BJ (cell line): ENCODE measurements around the gene GNG12. TPM values are rescaled to one million over a fixed set of nuclear protein-coding genes. Genes with fewer than 3 reads are reported as not detected.

Experiments used
- CTCF ChIA-PET: fragments of 350-600 bp; formaldehyde crosslinking; extraction: SDS; loops from one replicate; lab custom pipeline; 2021; ENCODE audit warnings: antibody characterized with exemption, inconsistent platforms; lab: Yijun Ruan, JAX
- POLR2A ChIA-PET: fragments of 300-600 bp; sonication (Branson Sonifier 250); formaldehyde crosslinking; extraction: SDS; loops from one replicate; lab custom pipeline; 2021; ENCODE audit warnings: antibody characterized with exemption; lab: Charles Lee
- DNase-seq: peaks from one replicate; pipeline ENCODE4 v3.0.0-alpha.2; 2011; ENCODE audit warnings: low read depth
- H3K27me3 ChIP-seq: 2 replicates; pipeline ENCODE4 v1.6.0; 2011; ENCODE audit warnings: low read length; ENCODE audit not compliant: control insufficient read depth, insufficient read depth
- H3K36me3 ChIP-seq: 2 replicates; pipeline ENCODE4 v1.5.1; 2011; ENCODE audit warnings: low read length; ENCODE audit not compliant: control insufficient read depth, insufficient read depth
- H3K4me3 ChIP-seq: 2 replicates; pipeline ENCODE4 v1.5.1; 2011; ENCODE audit warnings: low read depth, mild to moderate bottlenecking, control low read depth, low read length
- CTCF ChIP-seq: IDR thresholded peaks from 2 replicates; pipeline ENCODE4 v1.5.1; 2011; ENCODE audit warnings: low read depth, mild to moderate bottlenecking, control low read depth, inconsistent platforms, low read length, moderate library complexity; ENCODE audit not compliant: insufficient read depth
- polyA plus RNA-seq: library from polyadenylated mRNA; depleted of rRNA; stranded (reverse); fragments of >200 nt; gene quantifications from 2 replicates; pipeline ENCODE4 v1.2.3, GENCODE V29; 2011

The GNG12 gene
- polyA plus RNA-seq, 1 experiment: 99.6 TPM

DNA sequence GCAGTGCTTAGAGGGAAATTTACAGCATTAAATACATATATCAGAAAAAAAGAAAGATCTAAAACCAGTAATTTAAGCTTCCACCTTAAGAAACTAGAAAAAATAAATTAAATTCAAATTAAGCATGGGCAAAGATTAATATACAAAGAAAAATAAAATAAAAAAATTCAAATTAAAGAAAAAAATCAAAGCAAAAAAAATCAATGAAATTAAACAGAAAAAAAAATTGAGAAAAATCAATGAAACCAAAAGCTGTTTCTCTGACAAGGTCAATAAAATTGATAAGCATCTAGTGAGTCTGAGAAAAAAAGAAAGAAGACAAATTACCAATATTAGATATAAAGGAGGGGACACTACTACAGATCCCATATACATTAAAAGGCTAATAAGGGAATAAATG lies 26.0 kb downstream of the GNG12 start:
- DNase-seq: no peak
- Histone ChIP-seq H3K27me3 (no peaks in the 10 kb centered on the region), H3K4me3 (no peak overlapping the region), H3K36me3 (no peaks in the 10 kb centered on the region; the same call in 1 of the 2 replicates)
- CTCF ChIA-PET: no interaction called here
- POLR2A ChIA-PET: no interaction called here
- no peak for TF ChIP-seq CTCF

DNA sequence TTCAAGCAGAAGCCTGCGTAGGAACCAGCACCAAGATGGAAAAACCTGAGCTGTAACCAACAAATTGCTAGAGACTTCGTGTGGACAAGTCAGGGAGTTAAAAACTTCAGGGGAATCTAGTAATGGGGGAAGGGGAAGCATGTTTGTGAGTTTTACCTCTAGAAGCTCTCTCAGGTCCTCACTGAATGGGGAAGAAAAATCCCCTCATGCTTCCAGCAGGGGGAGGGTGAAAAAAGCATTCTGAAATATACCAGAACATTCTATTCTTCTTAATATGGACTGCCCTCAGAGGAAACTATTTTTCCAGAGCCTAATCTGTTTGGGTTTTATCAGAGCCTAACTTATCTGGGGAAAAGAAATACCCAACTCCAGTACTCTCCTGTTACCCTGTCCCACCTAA lies 28.6 kb downstream of the GNG12 start:
- POLR2A ChIA-PET: no interaction called here
- no peaks in the 10 kb centered on the region for H3K27me3 ChIP-seq
- CTCF ChIA-PET: interaction anchor here (0.6 to 0.9 kb wide), 2 partner anchors 10 to 15 kb away, joined by 3 to 4 read pairs; no protein-coding TSS in a partner anchor
- TF ChIP-seq CTCF: no peak
- no peak for DNase-seq
- no peaks in the 10 kb centered on the region; the same call in 1 of the 2 replicates for H3K36me3 ChIP-seq
- H3K4me3 ChIP-seq: no peak overlapping the region

DNA sequence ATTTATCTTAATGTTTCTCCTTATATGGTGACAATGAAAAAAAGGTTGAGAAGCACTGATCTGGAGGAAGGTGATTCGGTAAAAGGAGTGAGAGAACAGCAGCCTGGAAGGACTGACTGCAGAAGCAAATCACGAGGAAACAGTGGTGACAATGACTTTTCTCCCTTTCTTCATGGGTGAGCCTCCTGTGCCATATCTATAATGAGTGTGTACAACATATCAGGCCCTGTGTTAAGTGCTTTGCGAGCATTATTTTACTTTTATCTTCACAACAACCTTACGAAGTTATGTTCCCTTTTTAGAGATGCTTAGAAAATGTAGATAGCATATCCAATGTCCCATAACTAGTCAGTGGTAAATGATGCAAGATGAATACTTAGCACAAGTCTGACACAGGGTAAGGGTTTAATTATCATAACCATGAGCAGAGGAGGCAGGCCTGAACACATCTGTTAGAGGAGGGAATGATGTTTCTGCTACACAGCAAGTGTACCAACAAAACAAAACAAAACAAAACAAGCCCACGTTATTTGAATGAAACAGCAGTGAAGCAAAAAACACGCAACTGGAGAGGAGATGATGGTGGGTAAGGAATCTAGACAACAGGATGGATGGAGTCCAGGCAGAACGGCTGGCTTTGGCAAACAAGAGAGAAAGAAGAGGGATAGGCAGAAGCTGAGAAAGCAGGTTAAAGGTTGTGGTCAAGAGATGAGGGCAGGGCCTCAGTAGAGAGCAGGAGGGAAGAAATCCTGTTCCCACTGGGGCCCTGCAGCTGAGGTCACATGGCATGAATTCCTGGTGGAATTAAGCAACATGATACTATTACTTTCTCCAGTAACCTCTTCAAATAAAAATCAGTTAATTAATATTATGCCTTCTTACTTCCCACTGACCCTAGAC lies 29.6 kb downstream of the GNG12 start:
- no peak for DNase-seq
- ChIA-PET POLR2A (no interaction called here), CTCF (interaction anchor here (0.9 to 1.1 kb wide), 3 partner anchors 11 to 51 kb away, joined by 3 read pairs; no protein-coding TSS in a partner anchor)
- Histone ChIP-seq H3K36me3 (no peaks in the 10 kb centered on the region; the same call in 1 of the 2 replicates), H3K4me3 (no peak overlapping the region), H3K27me3 (no peaks in the 10 kb centered on the region)
- no peak for TF ChIP-seq CTCF

DNA sequence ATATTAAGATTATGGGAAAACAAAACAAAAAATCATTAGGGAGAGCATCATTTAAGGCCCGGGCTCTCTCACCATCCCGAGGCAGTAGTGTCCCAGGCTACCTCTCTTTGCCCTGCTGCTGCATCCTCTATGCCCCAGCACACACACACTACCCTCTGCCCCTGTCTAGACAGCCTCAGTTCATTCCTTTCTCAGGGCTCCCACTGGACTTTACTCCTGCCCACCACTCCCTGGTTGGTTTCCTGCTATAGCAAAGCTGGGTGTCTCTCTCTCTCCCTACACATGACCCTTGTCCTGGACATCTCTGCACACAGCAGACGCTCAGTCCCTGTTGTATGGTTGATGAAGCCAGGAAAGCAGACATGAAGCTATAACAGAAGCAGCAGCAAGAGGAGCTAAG lies 30.7 kb downstream of the GNG12 start:
- ChIA-PET CTCF (interaction anchor here (1.0 to 1.1 kb wide), 2 partner anchors 20 to 52 kb away, joined by 3 read pairs; no protein-coding TSS in a partner anchor), POLR2A (no interaction called here)
- no peak for TF ChIP-seq CTCF

GRCh38 chr1:67801903-67802302 lies 31.4 kb downstream of the GNG12 start:
- ChIA-PET POLR2A (no interaction called here), CTCF (no interaction called here)
- DNase-seq: no peak
- no peaks in the 10 kb centered on the region for H3K27me3 ChIP-seq
- no peak for TF ChIP-seq CTCF
- no peak overlapping the region for H3K4me3 ChIP-seq
- H3K36me3 ChIP-seq: no peaks in the 10 kb centered on the region; the same call in 1 of the 2 replicates

More for the DNA sequence above, 30.7 kb downstream of the GNG12 start:
- Histone ChIP-seq H3K36me3 (no peaks in the 10 kb centered on the region; the same call in 1 of the 2 replicates), H3K4me3 (no peak overlapping the region), H3K27me3 (no peaks in the 10 kb centered on the region)
- no peak for DNase-seq
